ENCODE data around the gene SERPINB10.

The SERPINB10 gene

DNA sequence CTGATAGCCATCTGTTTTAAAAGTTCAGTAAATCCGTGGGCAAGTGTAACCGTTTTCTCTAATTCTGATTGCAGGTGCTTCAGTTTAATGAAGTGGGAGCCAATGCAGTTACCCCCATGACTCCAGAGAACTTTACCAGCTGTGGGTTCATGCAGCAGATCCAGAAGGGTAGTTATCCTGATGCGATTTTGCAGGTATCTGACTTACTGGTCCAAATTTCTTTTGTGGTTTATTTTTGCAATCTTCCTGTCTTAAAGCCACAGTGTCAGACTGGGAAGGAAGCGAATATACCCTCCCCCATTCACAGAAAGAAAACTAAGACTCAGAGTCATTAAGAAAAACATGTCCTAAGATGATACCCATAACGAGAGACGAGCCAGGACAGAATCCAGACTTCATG is 12.6 kb upstream of the SERPINB10 start:
- H3K9me3 ChIP-seq (ENCODE audit: insufficient read depth, low read depth, low read length): no peaks in the 10 kb centered on the region

DNA sequence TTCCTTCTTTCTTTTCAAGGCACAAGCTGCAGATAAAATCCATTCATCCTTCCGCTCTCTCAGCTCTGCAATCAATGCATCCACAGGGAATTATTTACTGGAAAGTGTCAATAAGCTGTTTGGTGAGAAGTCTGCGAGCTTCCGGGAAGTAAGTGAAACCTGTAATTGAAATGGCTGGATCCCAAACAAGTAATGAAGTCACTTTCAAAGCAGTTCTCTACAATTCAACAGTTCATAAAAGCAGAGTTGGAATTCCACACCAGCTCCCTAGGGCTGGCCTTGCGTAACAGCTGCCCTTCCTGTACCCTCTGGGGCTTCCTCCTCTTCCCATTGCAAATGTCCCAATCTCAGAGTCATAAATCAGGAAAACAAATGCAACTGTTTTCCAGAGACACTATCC is 10.7 kb upstream of the SERPINB10 start:
- no peak overlapping the region for H3K4me3 ChIP-seq (ENCODE audit: low read length)
- H3K9me3 ChIP-seq (ENCODE audit: insufficient read depth, low read depth, low read length): no peaks in the 10 kb centered on the region
- no peak overlapping the region for H3K27ac ChIP-seq (ENCODE audit: low read length)
- no peaks in the 10 kb centered on the region for H3K4me1 ChIP-seq (ENCODE audit: insufficient read depth, low read length)
- H3K27me3 ChIP-seq (ENCODE audit: insufficient read depth, low read length): no peaks in the 10 kb centered on the region
- no peak overlapping the region for H3K9ac ChIP-seq (ENCODE audit: low read depth, low read length)
- no peaks in the 10 kb centered on the region for H3K36me3 ChIP-seq (ENCODE audit: insufficient read depth, low read depth, low read length)

More for the DNA sequence above, 12.6 kb upstream of the SERPINB10 start:
- H3K4me1 ChIP-seq (ENCODE audit: insufficient read depth, low read length): no peaks in the 10 kb centered on the region
- no peak overlapping the region for H3K27ac ChIP-seq (ENCODE audit: low read length)
- no peak overlapping the region for H3K9ac ChIP-seq (ENCODE audit: low read depth, low read length)
- H3K36me3 ChIP-seq (ENCODE audit: insufficient read depth, low read depth, low read length): no peaks in the 10 kb centered on the region
- no peak overlapping the region for H3K4me3 ChIP-seq (ENCODE audit: low read length)
- H3K27me3 ChIP-seq (ENCODE audit: insufficient read depth, low read length): no peaks in the 10 kb centered on the region

DNA sequence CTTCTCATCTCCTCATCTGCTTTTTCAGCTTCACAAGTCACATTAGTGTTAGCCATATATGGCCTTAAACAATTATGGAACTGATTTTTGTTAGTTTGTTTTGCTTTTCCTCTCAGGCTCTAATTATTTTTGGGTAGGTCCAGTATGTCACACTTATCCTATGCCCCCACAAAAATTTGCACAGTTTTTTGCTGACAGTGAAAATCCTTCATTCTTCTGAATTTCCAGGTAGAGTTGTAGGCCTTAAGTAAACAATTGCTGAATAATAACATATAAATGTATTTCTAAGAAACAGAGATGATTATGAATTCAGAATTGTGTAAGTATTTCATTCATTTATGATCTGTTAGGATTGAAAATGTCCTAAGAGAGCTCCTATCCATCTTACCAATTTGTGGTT is 8.6 kb upstream of the SERPINB10 start:
- Histone ChIP-seq H3K9me3 (ENCODE audit: insufficient read depth, low read depth, low read length) (no peaks in the 10 kb centered on the region), H3K4me3 (ENCODE audit: low read length) (no peak overlapping the region), H3K9ac (ENCODE audit: low read depth, low read length) (no peak overlapping the region), H3K27ac (ENCODE audit: low read length) (no peak overlapping the region), H3K36me3 (ENCODE audit: insufficient read depth, low read depth, low read length) (no peaks in the 10 kb centered on the region), H3K4me1 (ENCODE audit: insufficient read depth, low read length) (no peaks in the 10 kb centered on the region), H3K27me3 (ENCODE audit: insufficient read depth, low read length) (no peaks in the 10 kb centered on the region)

DNA sequence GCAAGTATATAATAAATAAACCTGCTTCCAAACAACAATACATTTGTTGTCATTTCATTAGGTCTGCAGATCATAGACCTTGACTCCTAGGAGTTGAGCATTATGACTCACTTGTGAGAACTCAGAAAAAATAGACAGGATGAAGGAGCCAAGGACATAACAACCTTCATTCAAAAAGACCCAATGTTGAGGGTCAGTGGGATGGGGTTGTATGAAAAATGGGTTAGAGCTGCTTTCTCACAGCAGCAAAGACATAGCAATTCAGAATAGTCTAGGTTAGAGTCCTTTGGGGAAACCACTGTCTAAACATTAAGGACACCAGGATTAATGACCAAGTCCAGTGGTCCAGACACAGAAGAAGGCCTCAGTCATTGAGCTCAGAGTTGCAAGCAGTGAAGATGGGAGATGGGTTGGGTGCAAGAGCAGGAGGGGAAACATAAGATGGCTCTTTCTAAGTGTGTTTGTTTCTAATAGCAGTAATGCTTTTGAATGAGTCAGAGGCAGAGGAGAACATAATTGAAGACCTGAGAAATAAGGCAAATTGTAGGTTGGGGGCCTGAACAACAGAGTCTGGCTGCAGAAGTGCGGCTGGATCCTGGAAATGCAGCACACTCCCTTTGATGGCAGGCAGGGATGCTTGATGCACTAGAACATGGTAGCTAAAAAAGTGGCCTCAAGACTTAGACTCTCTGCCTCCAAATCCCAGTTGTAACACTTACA is 3.7 kb upstream of the SERPINB10 start:
- peaks cover 7% of the 10 kb centered on the region; the same call in 1 of the 2 replicates for H3K9me3 ChIP-seq (ENCODE audit: insufficient read depth, low read depth, low read length)
- H3K36me3 ChIP-seq (ENCODE audit: insufficient read depth, low read depth, low read length): no peaks in the 10 kb centered on the region
- no peak overlapping the region for H3K9ac ChIP-seq (ENCODE audit: low read depth, low read length)
- H3K27ac ChIP-seq (ENCODE audit: low read length): no peak overlapping the region
- peaks cover 3% of the 10 kb centered on the region; the same call in 1 of the 2 replicates for H3K4me1 ChIP-seq (ENCODE audit: insufficient read depth, low read length)
- H3K4me3 ChIP-seq (ENCODE audit: low read length): no peak overlapping the region
- H3K27me3 ChIP-seq (ENCODE audit: insufficient read depth, low read length): no peaks in the 10 kb centered on the region

DNA sequence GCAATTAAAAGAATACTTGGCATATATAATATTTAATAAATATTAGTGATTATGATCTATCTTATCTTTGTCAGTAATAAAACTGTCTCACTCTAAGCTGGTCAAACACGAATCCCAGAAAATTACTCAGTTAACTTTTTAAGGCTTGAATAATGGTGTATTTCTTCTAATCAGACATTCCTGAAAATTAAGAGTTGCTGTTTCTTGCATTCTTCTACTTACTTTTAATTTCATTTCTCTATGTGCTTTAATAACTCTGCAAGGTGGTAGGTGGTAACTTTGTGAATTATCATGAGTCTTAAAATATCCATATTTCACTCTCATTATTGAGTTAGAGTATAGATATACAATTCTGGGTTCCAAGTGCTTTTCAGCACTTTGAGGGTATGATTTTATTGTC is 3.1 kb upstream of the SERPINB10 start:
- Histone ChIP-seq H3K36me3 (ENCODE audit: insufficient read depth, low read depth, low read length) (no peaks in the 10 kb centered on the region), H3K9ac (ENCODE audit: low read depth, low read length) (no peak overlapping the region), H3K4me1 (ENCODE audit: insufficient read depth, low read length) (peaks cover 3% of the 10 kb centered on the region; the same call in 1 of the 2 replicates), H3K4me3 (ENCODE audit: low read length) (no peak overlapping the region), H3K9me3 (ENCODE audit: insufficient read depth, low read depth, low read length) (peaks cover 7% of the 10 kb centered on the region; the same call in 1 of the 2 replicates), H3K27me3 (ENCODE audit: insufficient read depth, low read length) (no peaks in the 10 kb centered on the region), H3K27ac (ENCODE audit: low read length) (no peak overlapping the region)

DNA sequence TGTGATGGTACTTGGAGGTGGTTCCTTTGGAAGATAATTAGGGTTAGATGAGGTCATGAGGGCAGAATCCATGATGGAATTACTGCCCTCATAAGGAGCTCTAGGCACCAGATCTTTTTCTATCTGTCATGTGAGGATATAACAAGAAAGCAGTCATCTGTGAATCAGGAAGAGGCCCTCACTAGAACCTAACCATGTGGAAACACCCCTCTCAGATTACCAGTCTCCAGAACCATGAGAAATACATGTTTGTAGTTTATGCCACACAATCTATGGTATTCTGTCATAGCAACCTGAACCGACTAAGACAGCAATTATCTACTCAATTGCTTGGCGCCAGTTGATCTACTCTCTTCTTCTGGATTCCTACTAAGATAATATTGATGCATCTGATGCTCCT is 2.4 kb upstream of the SERPINB10 start:
- no peak overlapping the region for H3K27ac ChIP-seq (ENCODE audit: low read length)

DNA sequence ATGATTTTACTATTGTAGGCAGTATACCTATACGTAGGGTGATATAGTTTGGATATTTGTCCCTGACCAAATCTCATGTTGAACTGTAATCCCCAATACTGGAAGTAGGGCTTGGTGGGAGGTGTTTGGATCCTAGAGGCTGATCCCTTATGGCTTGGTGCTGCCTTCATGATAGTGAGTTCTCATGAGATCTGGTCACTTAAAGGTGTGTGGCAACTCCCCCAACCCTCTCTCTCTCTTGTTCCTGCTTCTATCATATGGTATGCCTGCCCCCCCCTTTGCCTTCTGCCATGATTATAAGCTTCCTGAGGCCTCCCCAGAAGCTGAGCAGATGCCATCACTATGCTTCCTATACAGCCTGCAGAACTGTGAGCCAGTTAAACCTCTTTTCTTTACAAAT is 1.7 kb upstream of the SERPINB10 start:
- Histone ChIP-seq H3K27me3 (ENCODE audit: insufficient read depth, low read length) (no peaks in the 10 kb centered on the region), H3K4me1 (ENCODE audit: insufficient read depth, low read length) (peaks cover 3% of the 10 kb centered on the region; the same call in 1 of the 2 replicates), H3K9me3 (ENCODE audit: insufficient read depth, low read depth, low read length) (peaks cover 7% of the 10 kb centered on the region; the same call in 1 of the 2 replicates), H3K4me3 (ENCODE audit: low read length) (no peak overlapping the region), H3K27ac (ENCODE audit: low read length) (no peak overlapping the region), H3K36me3 (ENCODE audit: insufficient read depth, low read depth, low read length) (no peaks in the 10 kb centered on the region), H3K9ac (ENCODE audit: low read depth, low read length) (no peak overlapping the region)

More for the DNA sequence above, 2.4 kb upstream of the SERPINB10 start:
- H3K9me3 ChIP-seq (ENCODE audit: insufficient read depth, low read depth, low read length): peaks cover 7% of the 10 kb centered on the region; the same call in 1 of the 2 replicates
- H3K9ac ChIP-seq (ENCODE audit: low read depth, low read length): no peak overlapping the region
- H3K4me1 ChIP-seq (ENCODE audit: insufficient read depth, low read length): peaks cover 3% of the 10 kb centered on the region; the same call in 1 of the 2 replicates
- H3K27me3 ChIP-seq (ENCODE audit: insufficient read depth, low read length): no peaks in the 10 kb centered on the region
- no peaks in the 10 kb centered on the region for H3K36me3 ChIP-seq (ENCODE audit: insufficient read depth, low read depth, low read length)
- H3K4me3 ChIP-seq (ENCODE audit: low read length): no peak overlapping the region

DNA sequence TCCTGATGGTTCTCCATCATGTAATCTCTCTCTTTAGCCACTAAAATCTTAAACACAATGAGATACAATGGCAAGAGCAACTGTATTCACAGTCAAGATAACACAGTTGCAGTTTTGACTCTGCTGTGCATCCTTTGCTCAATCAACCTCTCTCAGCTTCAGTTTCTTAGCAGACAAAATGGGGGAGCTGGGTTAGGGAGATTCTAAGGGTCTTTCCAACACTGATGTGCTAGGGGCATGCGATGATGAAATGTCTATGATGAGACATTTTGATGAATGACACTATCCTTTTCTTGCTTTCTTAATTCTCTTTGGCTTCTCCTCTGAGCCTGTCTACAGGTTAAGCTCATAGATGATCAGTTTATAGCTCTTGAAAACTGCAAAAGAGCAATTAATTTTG is 1.1 kb downstream of the SERPINB10 start:
- peaks cover 3% of the 10 kb centered on the region; the same call in 1 of the 2 replicates for H3K4me1 ChIP-seq (ENCODE audit: insufficient read depth, low read length)
- no peak overlapping the region for H3K27ac ChIP-seq (ENCODE audit: low read length)
- H3K9me3 ChIP-seq (ENCODE audit: insufficient read depth, low read depth, low read length): peaks cover 7% of the 10 kb centered on the region; the same call in 1 of the 2 replicates
- H3K36me3 ChIP-seq (ENCODE audit: insufficient read depth, low read depth, low read length): no peaks in the 10 kb centered on the region
- H3K9ac ChIP-seq (ENCODE audit: low read depth, low read length): no peak overlapping the region
- H3K4me3 ChIP-seq (ENCODE audit: low read length): no peak overlapping the region
- no peaks in the 10 kb centered on the region for H3K27me3 ChIP-seq (ENCODE audit: insufficient read depth, low read length)

DNA sequence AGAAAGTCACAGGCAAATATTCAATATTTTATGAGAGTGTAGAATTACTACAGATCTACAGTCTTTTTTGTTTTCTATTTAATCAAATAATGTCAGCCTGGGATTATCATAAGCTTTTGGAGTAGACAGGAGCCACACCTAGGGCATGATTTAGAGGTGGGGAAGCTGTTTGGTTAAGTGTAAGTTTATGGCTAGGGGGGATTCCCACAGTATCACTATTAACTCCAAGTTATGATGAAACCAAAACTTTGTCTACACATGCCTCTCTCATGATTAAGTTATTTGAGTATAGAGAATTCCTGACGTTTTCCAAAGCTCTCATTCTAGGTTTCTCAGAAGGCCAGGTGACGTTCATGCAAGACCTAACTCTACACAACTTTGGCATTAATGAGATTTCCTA is 2.1 kb downstream of the SERPINB10 start:
- Histone ChIP-seq H3K4me3 (ENCODE audit: low read length) (no peak overlapping the region), H3K27me3 (ENCODE audit: insufficient read depth, low read length) (no peaks in the 10 kb centered on the region), H3K27ac (ENCODE audit: low read length) (no peak overlapping the region), H3K4me1 (ENCODE audit: insufficient read depth, low read length) (peaks cover 3% of the 10 kb centered on the region; the same call in 1 of the 2 replicates), H3K36me3 (ENCODE audit: insufficient read depth, low read depth, low read length) (no peaks in the 10 kb centered on the region), H3K9ac (ENCODE audit: low read depth, low read length) (no peak overlapping the region), H3K9me3 (ENCODE audit: insufficient read depth, low read depth, low read length) (peaks cover 7% of the 10 kb centered on the region; the same call in 1 of the 2 replicates)

DNA sequence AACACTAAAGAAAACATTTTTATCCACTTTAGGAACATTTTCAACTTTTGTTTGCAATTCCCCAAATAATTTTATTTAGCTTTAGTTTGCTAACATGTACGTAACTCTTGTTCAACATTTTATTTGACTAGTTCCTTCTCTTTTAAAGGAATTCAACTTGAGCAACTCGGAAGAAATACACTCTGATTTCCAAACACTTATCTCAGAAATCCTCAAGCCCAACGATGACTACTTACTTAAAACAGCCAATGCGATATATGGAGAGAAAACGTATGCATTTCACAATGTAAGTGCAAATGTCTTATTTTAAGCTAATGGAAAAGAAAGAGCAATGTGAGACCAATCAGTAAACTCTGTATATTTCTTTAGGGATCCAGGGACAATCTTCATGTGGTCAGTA is 10.1 kb downstream of the SERPINB10 start:
- H3K36me3 ChIP-seq (ENCODE audit: insufficient read depth, low read depth, low read length): no peaks in the 10 kb centered on the region
- H3K27me3 ChIP-seq (ENCODE audit: insufficient read depth, low read length): no peaks in the 10 kb centered on the region

DNA sequence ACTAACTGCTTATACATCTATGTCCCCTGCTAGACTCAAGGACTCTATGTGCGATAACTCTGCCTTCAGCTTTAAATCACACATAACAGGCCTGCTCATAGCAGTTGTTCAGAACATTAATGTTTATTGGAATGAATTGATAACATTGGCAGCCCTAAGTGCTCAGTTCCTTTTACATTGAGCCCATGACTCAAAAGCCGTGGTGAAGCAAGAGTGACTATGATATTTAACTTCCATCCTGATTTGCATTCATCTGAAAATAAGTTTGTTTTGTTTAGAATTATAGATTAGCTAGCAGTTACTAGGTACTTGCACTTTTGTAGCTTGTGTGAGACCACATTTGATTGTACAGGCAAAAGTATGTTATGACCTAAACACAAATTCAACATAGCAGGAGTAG is 14.3 kb downstream of the SERPINB10 start:
- H3K36me3 ChIP-seq (ENCODE audit: insufficient read depth, low read depth, low read length): no peaks in the 10 kb centered on the region
- H3K4me1 ChIP-seq (ENCODE audit: insufficient read depth, low read length): no peaks in the 10 kb centered on the region
- no peaks in the 10 kb centered on the region for H3K27me3 ChIP-seq (ENCODE audit: insufficient read depth, low read length)
- no peak overlapping the region for H3K9ac ChIP-seq (ENCODE audit: low read depth, low read length)
- no peak overlapping the region for H3K27ac ChIP-seq (ENCODE audit: low read length)
- no peaks in the 10 kb centered on the region for H3K9me3 ChIP-seq (ENCODE audit: insufficient read depth, low read depth, low read length)
- H3K4me3 ChIP-seq (ENCODE audit: low read length): no peak overlapping the region

More for the DNA sequence above, 10.1 kb downstream of the SERPINB10 start:
- no peak overlapping the region for H3K27ac ChIP-seq (ENCODE audit: low read length)
- no peaks in the 10 kb centered on the region for H3K9me3 ChIP-seq (ENCODE audit: insufficient read depth, low read depth, low read length)
- H3K9ac ChIP-seq (ENCODE audit: low read depth, low read length): no peak overlapping the region
- H3K4me3 ChIP-seq (ENCODE audit: low read length): no peak overlapping the region
- no peaks in the 10 kb centered on the region for H3K4me1 ChIP-seq (ENCODE audit: insufficient read depth, low read length)

DNA sequence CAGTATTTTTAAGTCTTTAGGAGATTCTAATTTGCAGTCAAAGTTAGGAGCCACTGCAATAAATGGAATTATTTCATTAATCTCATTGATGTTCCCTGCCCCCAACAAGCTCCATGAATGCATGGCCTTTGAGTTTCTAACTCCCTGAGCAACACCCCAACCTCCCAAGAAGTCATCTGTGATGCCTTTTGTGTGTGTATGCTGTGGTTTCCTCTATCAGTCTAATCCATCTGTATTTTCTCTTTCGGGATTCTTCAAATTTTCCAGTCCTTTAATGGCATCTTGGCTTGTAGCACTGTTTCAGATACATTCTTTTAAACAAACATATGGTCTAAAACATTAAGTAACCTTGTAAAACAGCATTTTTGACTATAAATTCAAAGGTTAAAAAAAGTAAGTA is 16.8 kb downstream of the SERPINB10 start:
- no peaks in the 10 kb centered on the region for H3K27me3 ChIP-seq (ENCODE audit: insufficient read depth, low read length)
- H3K4me3 ChIP-seq (ENCODE audit: low read length): no peak overlapping the region
- H3K9me3 ChIP-seq (ENCODE audit: insufficient read depth, low read depth, low read length): no peaks in the 10 kb centered on the region
- no peak overlapping the region for H3K9ac ChIP-seq (ENCODE audit: low read depth, low read length)
- H3K36me3 ChIP-seq (ENCODE audit: insufficient read depth, low read depth, low read length): no peaks in the 10 kb centered on the region
- H3K27ac ChIP-seq (ENCODE audit: low read length): no peak overlapping the region
- no peaks in the 10 kb centered on the region for H3K4me1 ChIP-seq (ENCODE audit: insufficient read depth, low read length)

All from iPS-20b (cell line).